ENCODE data around the gene PFDN6.

The PFDN6 gene

GRCh38 chr6:33295621-33296369, 6.4 kb downstream of the PFDN6 start:
- POLR2A ChIA-PET: interaction anchor here (1.6 to 4.1 kb wide), 3 partner anchors 19 to 23 kb away, joined by 5 to 42 read pairs (median 6); partner anchors contain the start of genes B3GALT4 and ZBTB22

GRCh38 chr6:33296797-33297405, 7.5 kb downstream of the PFDN6 start:
- CTCF ChIA-PET: no interaction called here
- POLR2A ChIA-PET: interaction anchor here (0.6 to 4.1 kb wide), 5 partner anchors 8 to 25 kb away, joined by 3 to 44 read pairs (median 6); partner anchors contain the start of genes B3GALT4, PFDN6, RPS18 and VPS52
- no peak for TF ChIP-seq BHLHE40 (IDR thresholded peaks at IDR 0.05; ENCODE audit: borderline replicate concordance)
- no peak for TF ChIP-seq ZNF384 (IDR thresholded peaks at IDR 0.05)
- TF ChIP-seq ELF4 (IDR thresholded peaks at IDR 0.05): no peak
- TF ChIP-seq FOXA1 (IDR thresholded peaks at IDR 0.05): no peak
- no peak for TF ChIP-seq LEF1 (IDR thresholded peaks at IDR 0.05; ENCODE audit: borderline replicate concordance)
- no peak for TF ChIP-seq SUZ12 (IDR thresholded peaks at IDR 0.05)
- TF ChIP-seq ARNT (IDR thresholded peaks at IDR 0.05): no peak
- TF ChIP-seq TARDBP (IDR thresholded peaks at IDR 0.05): no peak
- no peak for TF ChIP-seq FOXM1 (IDR thresholded peaks at IDR 0.05; ENCODE audit: borderline replicate concordance)
- TF ChIP-seq FOXK2 (IDR thresholded peaks at IDR 0.05): no peak
- no peak for DNase-seq (ENCODE audit: extremely low spot score)

More at GRCh38 chr6:33295621-33296369, 6.4 kb downstream of the PFDN6 start:
- CTCF ChIA-PET: no interaction called here
- TF ChIP-seq L3MBTL2 (conservative IDR thresholded peaks at IDR 0.05) (no peak), FOXK2 (IDR thresholded peaks at IDR 0.05) (no peak), CTBP1 (IDR thresholded peaks at IDR 0.05; ENCODE audit: borderline replicate concordance) (no peak), ELF4 (IDR thresholded peaks at IDR 0.05) (no peak), ZNF384 (IDR thresholded peaks at IDR 0.05) (no peak), TARDBP (IDR thresholded peaks at IDR 0.05) (no peak), PKNOX1 (IDR thresholded peaks at IDR 0.05) (no peak)
- DNase-seq (ENCODE audit: extremely low spot score): no peak

- no peak for DNase-seq (ENCODE audit: extremely low spot score)
- TF ChIP-seq CTBP1 (IDR thresholded peaks at IDR 0.05; ENCODE audit: borderline replicate concordance) (no peak), PKNOX1 (IDR thresholded peaks at IDR 0.05) (peak; percentile 50), ZNF384 (IDR thresholded peaks at IDR 0.05) (no peak), SP1 (IDR thresholded peaks at IDR 0.05) (no peak)
- ChIA-PET CTCF (interaction anchor here (0.9 kb wide), 1 partner anchor 9 kb away, joined by 3 read pairs; no protein-coding TSS in a partner anchor), POLR2A (interaction anchor here (0.6 to 4.1 kb wide), 5 partner anchors 8 to 26 kb away, joined by 3 to 44 read pairs (median 6); partner anchors contain the start of genes B3GALT4, PFDN6, RPS18 and VPS52)
Observed at GRCh38 chr6:33297406-33297955, 8.1 kb downstream of the PFDN6 start.

- TF ChIP-seq PKNOX1 (IDR thresholded peaks at IDR 0.05) (no peak), ZNF384 (IDR thresholded peaks at IDR 0.05) (no peak), CTBP1 (IDR thresholded peaks at IDR 0.05; ENCODE audit: borderline replicate concordance) (no peak)
- ChIA-PET CTCF (interaction anchor here (0.9 to 1.2 kb wide), 2 partner anchors 10 to 178 kb away, joined by 3 read pairs; no protein-coding TSS in a partner anchor), POLR2A (interaction anchor here (1.6 to 4.1 kb wide), 5 partner anchors 9 to 100 kb away, joined by 4 to 44 read pairs (median 36); partner anchors contain the start of genes B3GALT4, PFDN6, RPS18 and VPS52)
- DNase-seq (ENCODE audit: extremely low spot score): no peak
Observed at GRCh38 chr6:33297956-33298772, 8.8 kb downstream of the PFDN6 start.

GRCh38 chr6:33298773-33299236, 9.4 kb downstream of the PFDN6 start, which contains the start of gene RGL2:
Gene RGL2, minus strand, starts transcription at chr6:33298942. Its CDS starts 332 bp downstream, at chr6:33298610.
- ChIA-PET CTCF (interaction anchor here (0.7 to 1.2 kb wide), 7 partner anchors 10 to 179 kb away, joined by 3 to 16 read pairs (median 4); partner anchors contain the start of genes B3GALT4, PFDN6, RPS18 and VPS52), POLR2A (interaction anchor here (1.1 to 4.1 kb wide), 16 partner anchors 9 to 156 kb away, joined by 3 to 46 read pairs (median 8); partner anchors contain the start of genes B3GALT4, CUTA, PFDN6 and RPS18)
- peak; percentile 23 for DNase-seq (ENCODE audit: extremely low spot score)
- no peak for TF ChIP-seq ZNF384 (IDR thresholded peaks at IDR 0.05)
- TF ChIP-seq ARNT (IDR thresholded peaks at IDR 0.05): no peak
- TF ChIP-seq HDGF (IDR thresholded peaks at IDR 0.05; ENCODE audit: borderline replicate concordance): no peak
- no peak for TF ChIP-seq FOXA1 (IDR thresholded peaks at IDR 0.05)
- TF ChIP-seq L3MBTL2 (conservative IDR thresholded peaks at IDR 0.05): no peak
- TF ChIP-seq PKNOX1 (IDR thresholded peaks at IDR 0.05): no peak
- TF ChIP-seq NFRKB (IDR thresholded peaks at IDR 0.05): no peak
- TF ChIP-seq SUZ12 (IDR thresholded peaks at IDR 0.05): no peak
- no peak for TF ChIP-seq TARDBP (IDR thresholded peaks at IDR 0.05)
- no peak for TF ChIP-seq FOXM1 (IDR thresholded peaks at IDR 0.05; ENCODE audit: borderline replicate concordance)
- no peak for TF ChIP-seq BHLHE40 (IDR thresholded peaks at IDR 0.05; ENCODE audit: borderline replicate concordance)
- no peak for TF ChIP-seq ELF4 (IDR thresholded peaks at IDR 0.05)
- no peak for TF ChIP-seq CTBP1 (IDR thresholded peaks at IDR 0.05; ENCODE audit: borderline replicate concordance)
- TF ChIP-seq SP1 (IDR thresholded peaks at IDR 0.05): no peak
- TF ChIP-seq FOXK2 (IDR thresholded peaks at IDR 0.05): no peak
